Measurements from ENCODE around the gene MT1E. TPM values are rescaled to one million over a fixed set of nuclear protein-coding genes. Genes with fewer than 3 reads are reported as not detected.
"Not testable (repeated sequence)": the region's sequence is repeated elsewhere in the genome, so short reads cannot be mapped to it uniquely, and the experiment has no call there.

Gene MT1E
- total RNA-seq, 1 experiment from 2014 or later, result 25.9 TPM

- Histone ChIP-seq H4K91ac (ENCODE audit: insufficient read length, low read depth, low read length) (no peak overlapping the region), H2BK5ac (ENCODE audit: insufficient read length, low read length) (no peak overlapping the region), H3K4me2 (ENCODE audit: insufficient read depth, insufficient read length, low read length) (no peak overlapping the region), H3K27me3 (ENCODE audit: insufficient read depth, low read length) (peaks cover 50% of the 10 kb centered on the region), H4K5ac (ENCODE audit: insufficient read length, low read depth, low read length) (no peak overlapping the region), H3K4ac (ENCODE audit: low read depth, low read length) (no peak overlapping the region), H2AFZ (ENCODE audit: low read length) (no peak overlapping the region), H4K20me1 (ENCODE audit: control insufficient read depth, insufficient read depth, insufficient read length) (no peaks in the 10 kb centered on the region), H3K4me1 (ENCODE audit: insufficient read depth, low read length) (peaks cover 7% of the 10 kb centered on the region; the same call in 1 of the 2 replicates), H2BK15ac (ENCODE audit: low read depth, low read length) (no peak overlapping the region), H3K79me2 (ENCODE audit: insufficient read depth, low read length) (no peaks in the 10 kb centered on the region), H3K9me3 (ENCODE audit: control insufficient read depth, low read depth, low read length) (no peaks in the 10 kb centered on the region), H3K27ac (ENCODE audit: insufficient read length, low read depth, low read length) (no peak overlapping the region), H3T11ph (ENCODE audit: low read length) (no peak overlapping the region), H3K79me1 (ENCODE audit: insufficient read depth, low read depth, low read length, poor library complexity, severe bottlenecking) (no peaks in the 10 kb centered on the region), H2BK120ac (ENCODE audit: low read depth, low read length, poor library complexity, severe bottlenecking) (no peak overlapping the region), H3K18ac (ENCODE audit: insufficient read length, low read depth, low read length) (no peak overlapping the region), H3K14ac (ENCODE audit: insufficient read depth, low read length) (no peak overlapping the region), H2BK12ac (ENCODE audit: insufficient read length, low read depth, low read length) (no peak overlapping the region), H2AK5ac (ENCODE audit: insufficient read length, low read length) (no peak overlapping the region), H2BK20ac (ENCODE audit: low read depth, low read length, poor library complexity, severe bottlenecking) (no peak overlapping the region), H3K23ac (ENCODE audit: insufficient read length, low read depth, low read length) (no peak overlapping the region), H3K56ac (ENCODE audit: insufficient read length, low read depth, low read length) (no peak overlapping the region), H4K8ac (replicated peaks; ENCODE audit: insufficient read length, low read depth, low read length) (no peak overlapping the region), H3K23me2 (ENCODE audit: insufficient read length, low read depth, low read length, poor library complexity, severe bottlenecking) (peaks cover 15% of the 10 kb centered on the region), H3K9ac (ENCODE audit: extremely low read depth, insufficient read length, low read length) (no peak overlapping the region)
- Mint-ChIP-seq H3K27me3 (ENCODE audit: low read depth) (peaks cover 82% of the 10 kb centered on the region), H3K4me3 (no peak overlapping the region), H3K27ac (no peak overlapping the region), H3K9me3 (no peaks in the 10 kb centered on the region; a peak in 1 of 5 replicates), H3K36me3 (ENCODE audit: insufficient read depth in 1 of 3, low read depth in 3 of 3) (no peaks in the 10 kb centered on the region), H3K4me1 (peaks cover 18 to 47% of the 10 kb centered on the region in 2 experiments)
- WGBS (ENCODE audit: extremely low coverage, insufficient read length, low lambda C conversion rate), result no CpG with 5 or more reads among the region's 2 CpGs
- DNase-seq, result no peak
- no peak for TF ChIP-seq CTCF (conservative IDR thresholded peaks at IDR 0.05)
These were observed 45.0 kb downstream of the MT1E start for GRCh38 chr16:56670620-56670934.

GRCh38 chr16:56671691-56672090 lies 46.1 kb downstream of the MT1E start:
- not testable (repeated sequence) for H2AFZ ChIP-seq (ENCODE audit: low read length); H3K9me3 ChIP-seq (ENCODE audit: control insufficient read depth, low read depth, low read length); H3K4me2 ChIP-seq (ENCODE audit: insufficient read depth, insufficient read length, low read length); H3K79me1 ChIP-seq (ENCODE audit: insufficient read depth, low read depth, low read length, poor library complexity, severe bottlenecking); H4K20me1 ChIP-seq (ENCODE audit: control insufficient read depth, insufficient read depth, insufficient read length); H4K91ac ChIP-seq (ENCODE audit: insufficient read length, low read depth, low read length); H3K27ac Mint-ChIP-seq; H2BK5ac ChIP-seq (ENCODE audit: insufficient read length, low read length); H2BK15ac ChIP-seq (ENCODE audit: low read depth, low read length); H4K5ac ChIP-seq (ENCODE audit: insufficient read length, low read depth, low read length); H4K8ac ChIP-seq (replicated peaks; ENCODE audit: insufficient read length, low read depth, low read length); DNase-seq; H3K9ac ChIP-seq (ENCODE audit: extremely low read depth, insufficient read length, low read length); H3K79me2 ChIP-seq (ENCODE audit: insufficient read depth, low read length); H2BK20ac ChIP-seq (ENCODE audit: low read depth, low read length, poor library complexity, severe bottlenecking); H3K36me3 Mint-ChIP-seq (ENCODE audit: insufficient read depth in 1 of 3, low read depth in 3 of 3); H3K27ac ChIP-seq (ENCODE audit: insufficient read length, low read depth, low read length); H3K4me3 Mint-ChIP-seq; H3T11ph ChIP-seq (ENCODE audit: low read length); H3K18ac ChIP-seq (ENCODE audit: insufficient read length, low read depth, low read length); H3K23ac ChIP-seq (ENCODE audit: insufficient read length, low read depth, low read length); H3K9me3 Mint-ChIP-seq; H2BK120ac ChIP-seq (ENCODE audit: low read depth, low read length, poor library complexity, severe bottlenecking); H3K14ac ChIP-seq (ENCODE audit: insufficient read depth, low read length); H3K56ac ChIP-seq (ENCODE audit: insufficient read length, low read depth, low read length); H3K4ac ChIP-seq (ENCODE audit: low read depth, low read length); H2BK12ac ChIP-seq (ENCODE audit: insufficient read length, low read depth, low read length); H2AK5ac ChIP-seq (ENCODE audit: insufficient read length, low read length); H3K4me1 ChIP-seq (ENCODE audit: insufficient read depth, low read length)
- Mint-ChIP-seq H3K27me3 (ENCODE audit: low read depth) (peaks cover 79% of the 10 kb centered on the region), H3K4me1 (peaks cover 24 to 56% of the 10 kb centered on the region in 2 experiments)
- H3K27me3 ChIP-seq (ENCODE audit: insufficient read depth, low read length), result peaks cover 44% of the 10 kb centered on the region
- H3K23me2 ChIP-seq (ENCODE audit: insufficient read length, low read depth, low read length, poor library complexity, severe bottlenecking), result peaks cover 19% of the 10 kb centered on the region
- no CpG with 5 or more reads among the region's 2 CpGs for WGBS (ENCODE audit: extremely low coverage, insufficient read length, low lambda C conversion rate)

Data from H9 (cell line).